ENCODE data around the gene ZNF341.

ZNF341 gene

GRCh38 chr20:33828326-33828844 is 96.6 kb downstream of the ZNF341 start:
- no peak for DNase-seq

DNA sequence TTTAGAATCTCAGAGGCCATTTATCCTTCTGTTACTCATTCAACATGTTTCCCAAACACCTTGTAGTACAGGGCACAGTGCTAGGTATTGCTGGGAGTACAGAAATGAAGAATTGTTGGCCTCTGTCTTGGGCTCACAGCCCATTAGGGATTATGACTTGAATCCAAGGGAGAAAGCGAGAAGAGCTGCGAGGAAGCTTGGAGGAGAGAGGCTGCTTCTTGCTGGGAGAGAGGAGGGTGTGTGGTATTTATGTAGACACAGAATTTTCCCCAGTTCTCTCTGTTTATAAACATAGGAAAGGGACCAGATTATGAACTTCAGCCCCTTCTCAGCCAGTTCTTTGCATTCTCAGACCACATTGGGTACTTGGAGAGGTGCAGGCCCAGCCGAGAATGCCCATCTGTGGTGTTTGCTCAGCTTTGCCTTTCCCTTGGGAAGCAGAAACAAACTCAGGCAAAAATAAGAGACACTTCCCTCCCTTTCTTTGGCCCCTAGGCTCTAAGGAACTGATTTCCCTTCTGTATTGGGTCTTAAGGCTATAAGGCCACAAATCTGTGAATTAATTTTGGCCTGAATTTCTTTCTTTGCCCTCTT is 97.3 kb downstream of the ZNF341 start:
- no peak for DNase-seq

- DNase-seq = no peak
Measured at GRCh38 chr20:33829636-33830035, 97.8 kb downstream of the ZNF341 start.

GRCh38 chr20:33830371-33830770 is 98.6 kb downstream of the ZNF341 start:
- no peak for DNase-seq

DNA sequence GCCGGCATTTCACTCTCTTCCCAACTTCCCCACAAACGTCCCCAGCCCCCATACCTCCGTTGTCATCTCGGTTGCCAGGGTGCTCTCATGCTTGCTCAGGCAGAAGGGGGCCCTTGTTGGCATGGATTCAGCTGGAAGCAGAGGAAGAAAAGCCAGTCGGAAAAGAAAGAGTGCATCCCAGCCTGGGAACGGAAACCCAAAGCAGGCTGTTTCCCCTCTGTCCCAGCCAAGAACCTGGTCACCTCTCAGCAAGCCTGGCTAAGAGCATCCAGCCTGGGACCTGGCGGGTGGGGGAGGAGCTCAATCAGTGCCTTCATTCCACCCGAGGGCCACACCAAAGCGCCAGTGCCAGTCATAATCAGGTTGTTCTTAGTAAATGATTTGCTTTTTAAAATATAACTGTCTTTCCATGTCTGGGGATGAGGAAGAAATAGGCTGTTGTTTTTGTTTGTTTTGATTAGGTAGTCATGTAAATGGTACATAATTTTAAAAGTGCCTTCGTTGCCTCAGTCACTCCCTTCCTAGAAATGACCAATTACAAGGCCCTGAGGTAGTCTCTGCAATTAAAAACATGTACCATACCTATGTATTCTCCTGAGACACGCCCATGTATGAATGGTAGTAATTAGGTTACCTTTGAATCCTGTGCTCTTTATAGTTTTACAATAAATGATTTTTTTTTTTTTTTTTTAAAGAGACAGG is 100.5 kb downstream of the ZNF341 start:
- no peak for DNase-seq

GRCh38 chr20:33833333-33833732 is 101.5 kb downstream of the ZNF341 start:
- no peak for DNase-seq

DNA sequence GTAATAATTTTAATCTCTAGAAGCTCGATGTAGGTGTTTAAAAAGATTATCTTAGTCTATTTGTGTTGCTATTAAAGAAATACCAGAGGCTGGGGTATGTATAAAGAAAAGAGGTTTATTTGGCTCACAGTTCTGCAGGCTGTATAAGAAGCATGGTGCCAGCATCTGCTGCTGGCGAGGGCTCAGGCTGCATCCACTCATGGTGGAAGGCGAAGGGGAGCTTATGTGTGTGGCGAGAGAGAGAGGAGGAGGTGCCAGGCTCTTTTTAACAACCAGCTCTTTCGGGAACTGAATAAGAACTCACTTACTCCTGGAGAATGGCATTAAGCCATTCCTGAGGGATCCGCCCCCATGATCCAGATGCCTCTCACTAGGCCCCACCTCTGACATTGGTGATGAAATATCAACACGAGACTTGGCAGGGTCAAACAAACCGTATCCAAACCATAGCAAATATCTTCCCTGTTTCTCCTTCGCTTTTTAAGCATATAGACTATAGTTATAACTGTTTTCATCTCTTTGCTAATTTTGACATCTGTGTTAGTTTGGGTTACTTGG is 103.9 kb downstream of the ZNF341 start:
- no peak for DNase-seq

DNA sequence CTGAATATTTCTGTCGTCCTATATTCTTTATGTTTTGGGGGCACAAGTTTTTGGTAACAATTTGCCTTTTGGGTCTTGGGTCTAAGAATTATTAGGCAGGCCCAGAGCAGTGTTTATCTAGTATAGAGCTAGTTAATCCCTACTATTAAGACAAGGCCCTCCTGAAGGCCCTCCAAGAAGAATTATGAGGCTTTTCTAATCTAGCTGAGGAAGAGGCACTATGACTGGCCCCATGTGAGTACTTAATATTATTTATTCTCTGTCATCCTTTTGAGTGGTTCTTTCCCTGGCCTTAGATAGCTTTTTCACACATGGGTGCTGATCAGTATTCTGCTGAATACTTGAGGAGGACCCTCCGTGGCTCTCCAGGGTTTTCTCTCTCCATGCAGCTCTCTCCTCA is 104.5 kb downstream of the ZNF341 start:
- DNase-seq = no peak

GRCh38 chr20:33837096-33837830 is 105.5 kb downstream of the ZNF341 start:
- DNase-seq = no peak

GRCh38 chr20:33838035-33838864 is 106.5 kb downstream of the ZNF341 start:
- DNase-seq = no peak

GRCh38 chr20:33839591-33839990 is 107.8 kb downstream of the ZNF341 start:
- DNase-seq = no peak

DNA sequence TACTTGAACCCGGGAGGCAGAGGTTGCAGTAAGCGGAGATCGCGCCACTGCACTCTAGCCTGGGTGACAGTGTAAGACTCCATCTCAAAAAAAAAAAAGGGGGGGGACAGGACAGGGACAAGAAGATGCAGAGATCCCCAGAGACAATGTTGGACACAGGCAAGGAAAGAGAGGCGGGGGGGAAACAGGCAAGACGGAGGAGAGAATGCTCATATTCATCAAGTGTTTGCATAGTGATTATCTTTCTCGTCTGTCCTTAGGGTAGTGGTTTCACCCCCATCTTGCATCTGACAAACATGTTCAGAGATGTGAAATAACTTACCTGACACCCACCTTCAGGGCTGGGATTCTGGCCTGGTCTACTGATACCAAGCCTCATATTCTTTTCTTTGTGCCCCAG is 108.4 kb downstream of the ZNF341 start:
- no peak for DNase-seq

- DNase-seq = no peak
Measured at GRCh38 chr20:33840759-33841435, 109.1 kb downstream of the ZNF341 start.

- DNase-seq = no peak
Measured at GRCh38 chr20:33841436-33841799, 109.6 kb downstream of the ZNF341 start.

Data from CD4-positive, alpha-beta T cell treated with Interleukin-12 subunit alpha and Interleukin-12 subunit beta, for 1 hour (primary cell).